Measurements from ENCODE around the gene RER1. TPM values are rescaled to one million over a fixed set of nuclear protein-coding genes. Genes with fewer than 3 reads are reported as not detected.
"Not testable (repeated sequence)": the region's sequence is repeated elsewhere in the genome, so short reads cannot be mapped to it uniquely, and the experiment has no call there.

Gene RER1
- total RNA-seq, 4 donors from 2014 or later, result 54.4 to 78.6 (median 69.8) TPM

DNA sequence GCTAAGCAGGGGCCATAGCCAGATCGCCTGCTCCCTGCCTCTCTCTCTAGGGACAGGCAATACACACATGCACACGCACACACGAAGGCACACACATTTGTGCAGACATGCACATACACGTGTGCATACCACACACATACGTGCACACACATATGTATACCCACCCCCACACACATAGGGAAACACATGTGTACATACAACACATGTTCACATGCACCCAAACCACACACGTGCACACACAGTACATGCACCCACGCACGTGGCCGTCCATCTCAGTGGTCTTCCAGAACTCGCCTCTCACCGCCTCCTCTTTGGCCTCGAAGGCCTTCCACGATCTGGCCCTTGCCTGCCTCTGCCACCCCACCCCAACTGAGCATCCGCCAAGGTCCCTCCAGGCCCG is 46.0 kb downstream of the RER1 start:
- 72 to 75% methylated on average over 8 to 12 of the region's 15 CpGs for WGBS, 2 donors (ENCODE audit: low coverage in 1 of 2)
- TF ChIP-seq POLR2A (IDR thresholded peaks at IDR 0.05) (no peak), EP300 (IDR thresholded peaks at IDR 0.05) (no peak), POLR2AphosphoS5 (IDR thresholded peaks at IDR 0.05) (no peak)
- TF ChIP-seq, protein P1, sequence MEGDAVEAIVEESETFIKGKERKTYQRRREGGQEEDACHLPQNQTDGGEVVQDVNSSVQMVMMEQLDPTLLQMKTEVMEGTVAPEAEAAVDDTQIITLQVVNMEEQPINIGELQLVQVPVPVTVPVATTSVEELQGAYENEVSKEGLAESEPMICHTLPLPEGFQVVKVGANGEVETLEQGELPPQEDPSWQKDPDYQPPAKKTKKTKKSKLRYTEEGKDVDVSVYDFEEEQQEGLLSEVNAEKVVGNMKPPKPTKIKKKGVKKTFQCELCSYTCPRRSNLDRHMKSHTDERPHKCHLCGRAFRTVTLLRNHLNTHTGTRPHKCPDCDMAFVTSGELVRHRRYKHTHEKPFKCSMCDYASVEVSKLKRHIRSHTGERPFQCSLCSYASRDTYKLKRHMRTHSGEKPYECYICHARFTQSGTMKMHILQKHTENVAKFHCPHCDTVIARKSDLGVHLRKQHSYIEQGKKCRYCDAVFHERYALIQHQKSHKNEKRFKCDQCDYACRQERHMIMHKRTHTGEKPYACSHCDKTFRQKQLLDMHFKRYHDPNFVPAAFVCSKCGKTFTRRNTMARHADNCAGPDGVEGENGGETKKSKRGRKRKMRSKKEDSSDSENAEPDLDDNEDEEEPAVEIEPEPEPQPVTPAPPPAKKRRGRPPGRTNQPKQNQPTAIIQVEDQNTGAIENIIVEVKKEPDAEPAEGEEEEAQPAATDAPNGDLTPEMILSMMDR (IDR thresholded peaks at IDR 0.05), result no peak
- no peaks in the 10 kb centered on the region for H3K4me1 ChIP-seq
- peaks cover 91% of the 10 kb centered on the region for H3K27me3 ChIP-seq
- no peak overlapping the region for H3K27ac ChIP-seq
- no peak for ATAC-seq
- H3K36me3 ChIP-seq, result no peaks in the 10 kb centered on the region
- H3K9me3 ChIP-seq, result no peaks in the 10 kb centered on the region
- H3K4me3 ChIP-seq, result no peak overlapping the region

DNA sequence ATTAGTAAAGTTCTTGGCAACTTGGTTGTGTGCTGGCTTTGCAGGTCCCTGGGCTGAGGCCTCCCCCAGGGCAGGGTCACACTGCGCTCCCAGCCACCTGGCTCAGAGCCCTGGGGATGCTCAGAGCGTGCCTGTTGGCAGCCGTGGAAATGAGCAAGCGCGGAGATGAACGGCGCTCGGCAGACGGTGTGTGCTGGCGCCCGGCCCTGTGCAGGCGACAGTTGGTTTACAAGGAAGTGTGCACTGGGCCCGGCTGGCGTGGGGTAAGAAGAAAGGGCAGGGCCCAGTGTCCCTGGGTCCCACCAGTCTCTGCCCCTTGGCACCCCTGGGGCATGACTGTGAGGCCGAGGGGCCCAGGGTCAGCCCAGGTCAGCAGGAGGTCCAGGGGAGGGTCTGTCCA is 46.4 kb downstream of the RER1 start:
- H3K4me3 ChIP-seq, result no peak overlapping the region
- H3K27ac ChIP-seq, result no peak overlapping the region
- WGBS, 2 donors (ENCODE audit: low coverage in 1 of 2), result 64 to 80% methylated on average over 2 to 5 of the region's 15 CpGs
- H3K9me3 ChIP-seq, result no peaks in the 10 kb centered on the region
- no peak for TF ChIP-seq POLR2AphosphoS5 (IDR thresholded peaks at IDR 0.05)
- TF ChIP-seq EP300 (IDR thresholded peaks at IDR 0.05), result no peak
- TF ChIP-seq, protein P1 (IDR thresholded peaks at IDR 0.05), result no peak
- TF ChIP-seq POLR2A (IDR thresholded peaks at IDR 0.05), result no peak
- ATAC-seq, result no peak
- H3K27me3 ChIP-seq, result peaks cover 91% of the 10 kb centered on the region
- peaks cover 0 to under 1% (median 0%) of the 10 kb centered on the region in 3 donors for H3K4me1 ChIP-seq
- no peaks in the 10 kb centered on the region for H3K36me3 ChIP-seq

DNA sequence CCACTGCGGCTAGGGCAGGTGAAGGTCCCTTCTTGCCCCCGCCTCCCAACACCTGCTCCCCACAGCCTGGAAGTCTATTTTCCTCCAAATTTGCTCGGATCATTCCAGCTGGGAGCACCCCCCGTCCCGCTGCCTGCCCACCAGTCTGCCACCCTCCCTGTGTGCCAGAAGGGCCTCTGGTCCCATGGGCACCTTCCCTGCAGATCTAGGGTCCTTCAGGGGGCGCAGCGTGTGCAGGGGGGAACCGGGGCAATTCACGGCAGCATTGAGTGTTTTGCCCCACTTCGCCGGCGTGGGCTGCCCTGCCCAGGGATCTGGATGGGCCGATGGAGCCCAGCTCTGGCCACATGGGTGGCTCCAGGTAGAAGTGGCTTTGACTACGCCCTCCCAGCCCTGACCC is 47.0 kb downstream of the RER1 start:
- TF ChIP-seq EP300 (IDR thresholded peaks at IDR 0.05) (no peak), POLR2A (IDR thresholded peaks at IDR 0.05) (no peak), POLR2AphosphoS5 (IDR thresholded peaks at IDR 0.05) (no peak)
- TF ChIP-seq, protein P1 (IDR thresholded peaks at IDR 0.05), result no peak
- Histone ChIP-seq H3K4me3 (no peak overlapping the region), H3K27ac (no peak overlapping the region), H3K36me3 (no peaks in the 10 kb centered on the region), H3K27me3 (peaks cover 91% of the 10 kb centered on the region), H3K4me1 (peaks cover 0 to 4% (median 0%) of the 10 kb centered on the region in 3 donors), H3K9me3 (no peaks in the 10 kb centered on the region)
- ATAC-seq, result no peak
- 86% methylated on average over 4 of the region's 14 CpGs; no CpG with 5 or more reads in 1 of the 2 donors for WGBS, 2 donors (ENCODE audit: low coverage in 1 of 2)

DNA sequence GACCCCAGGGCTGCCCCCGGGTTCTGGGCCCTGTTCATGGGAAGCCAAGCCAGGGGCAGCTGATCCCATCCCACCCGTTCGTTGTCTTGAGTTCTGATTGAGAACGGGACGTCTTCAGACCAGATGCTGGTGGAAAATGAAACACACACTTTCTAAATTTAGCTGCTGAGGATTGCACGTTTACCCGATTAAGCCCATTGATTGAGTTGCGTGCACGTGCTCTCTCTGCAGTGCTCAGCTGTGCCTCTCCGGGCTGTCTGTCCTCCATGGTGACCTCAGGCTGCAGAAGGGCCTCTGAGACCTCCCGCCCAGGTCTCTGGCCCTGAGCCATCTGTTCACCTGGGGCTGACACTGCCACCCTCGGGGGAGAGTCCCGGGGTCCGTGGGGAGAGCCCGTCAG is 47.7 kb downstream of the RER1 start:
- TF ChIP-seq POLR2AphosphoS5 (IDR thresholded peaks at IDR 0.05), result no peak
- TF ChIP-seq POLR2A (IDR thresholded peaks at IDR 0.05), result no peak
- TF ChIP-seq EP300 (IDR thresholded peaks at IDR 0.05), result no peak
- TF ChIP-seq, protein P1 (IDR thresholded peaks at IDR 0.05), result no peak
- H3K27ac ChIP-seq, result no peak overlapping the region
- peaks cover 0 to 9% (median 0%) of the 10 kb centered on the region in 3 donors for H3K4me1 ChIP-seq
- no peak overlapping the region for H3K4me3 ChIP-seq
- H3K9me3 ChIP-seq, result no peaks in the 10 kb centered on the region
- peaks cover 91% of the 10 kb centered on the region for H3K27me3 ChIP-seq
- ATAC-seq, result no peak
- H3K36me3 ChIP-seq, result no peaks in the 10 kb centered on the region
- 42% methylated on average over 6 of the region's 15 CpGs; no CpG with 5 or more reads in 1 of the 2 donors for WGBS, 2 donors (ENCODE audit: low coverage in 1 of 2)

DNA sequence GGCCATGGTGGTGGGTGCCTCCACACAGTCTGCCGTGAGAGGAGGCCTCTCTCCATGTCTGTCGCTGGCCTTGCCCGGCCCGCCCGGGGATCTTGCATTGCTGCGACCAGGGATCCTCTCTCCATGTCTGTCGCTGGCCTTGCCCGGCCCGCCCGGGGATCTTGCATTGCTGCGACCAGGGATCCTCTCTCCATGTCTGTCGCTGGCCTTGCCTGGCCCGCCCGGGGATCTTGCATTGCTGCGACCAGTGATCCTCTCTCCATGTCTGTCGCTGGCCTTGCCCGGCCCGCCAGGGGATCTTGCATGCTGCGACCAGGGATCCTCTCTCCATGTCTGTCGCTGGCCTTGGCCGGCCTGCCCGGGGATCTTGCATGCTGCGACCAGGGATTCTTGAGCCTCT is 48.7 kb downstream of the RER1 start:
- 98% methylated on average over 14 to 15 of the region's 23 CpGs for WGBS, 2 donors (ENCODE audit: low coverage in 1 of 2)
- not testable (repeated sequence) for H3K27ac ChIP-seq, H3K4me3 ChIP-seq, H3K9me3 ChIP-seq, ATAC-seq, H3K36me3 ChIP-seq, H3K4me1 ChIP-seq
- peaks cover 91% of the 10 kb centered on the region for H3K27me3 ChIP-seq
